GM21576 (cell line): ENCODE results near the gene ARID5A.
"Not testable (repeated sequence)": the region's sequence is repeated elsewhere in the genome, so short reads cannot be mapped to it uniquely, and the experiment has no call there.

Experiments
- ATAC-seq: cut with Tn5 transposase; IDR thresholded peaks from one replicate; pipeline ENCODE4 v1.9.1; 2021; ENCODE audit warnings: mild to moderate bottlenecking, moderate library complexity; ENCODE audit not compliant: unreplicated experiment

ARID5A gene

DNA sequence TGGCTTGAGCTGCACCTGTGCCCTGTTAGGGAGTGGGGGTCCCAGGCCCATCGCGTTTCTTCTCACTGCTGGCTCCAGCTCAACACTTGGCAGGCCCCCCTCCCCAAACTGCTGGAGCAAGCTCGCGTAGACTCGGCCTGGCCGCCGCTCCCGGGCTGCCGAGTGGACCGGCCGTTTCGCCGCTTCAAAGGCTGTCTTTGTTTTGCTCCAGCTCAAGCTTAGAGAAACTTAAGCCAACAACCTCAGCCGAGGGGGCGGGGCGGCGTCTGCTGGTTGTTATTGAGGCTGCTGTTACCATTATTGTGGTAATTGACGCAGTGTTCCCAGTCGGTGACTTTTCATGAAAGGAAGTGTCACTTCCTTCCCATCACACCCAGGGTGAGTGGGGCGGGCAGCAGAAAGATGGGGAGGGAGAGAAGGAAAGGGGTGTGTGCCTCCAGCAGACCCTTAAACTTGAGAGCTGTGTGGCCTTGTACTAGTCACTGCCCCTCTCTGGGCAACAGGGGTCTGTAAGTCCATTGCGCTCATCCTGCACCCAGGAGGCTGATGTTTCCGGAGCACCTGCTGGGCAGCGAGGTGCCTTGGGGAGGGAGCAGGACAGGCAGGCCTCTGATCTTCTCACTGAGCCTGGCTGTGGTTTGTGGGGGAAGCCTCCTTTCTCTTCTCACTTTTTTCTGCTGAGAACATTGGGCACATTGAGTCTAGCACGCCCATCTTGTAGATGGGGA lies 2.1 kb downstream of the ARID5A start:
- no peak for ATAC-seq

DNA sequence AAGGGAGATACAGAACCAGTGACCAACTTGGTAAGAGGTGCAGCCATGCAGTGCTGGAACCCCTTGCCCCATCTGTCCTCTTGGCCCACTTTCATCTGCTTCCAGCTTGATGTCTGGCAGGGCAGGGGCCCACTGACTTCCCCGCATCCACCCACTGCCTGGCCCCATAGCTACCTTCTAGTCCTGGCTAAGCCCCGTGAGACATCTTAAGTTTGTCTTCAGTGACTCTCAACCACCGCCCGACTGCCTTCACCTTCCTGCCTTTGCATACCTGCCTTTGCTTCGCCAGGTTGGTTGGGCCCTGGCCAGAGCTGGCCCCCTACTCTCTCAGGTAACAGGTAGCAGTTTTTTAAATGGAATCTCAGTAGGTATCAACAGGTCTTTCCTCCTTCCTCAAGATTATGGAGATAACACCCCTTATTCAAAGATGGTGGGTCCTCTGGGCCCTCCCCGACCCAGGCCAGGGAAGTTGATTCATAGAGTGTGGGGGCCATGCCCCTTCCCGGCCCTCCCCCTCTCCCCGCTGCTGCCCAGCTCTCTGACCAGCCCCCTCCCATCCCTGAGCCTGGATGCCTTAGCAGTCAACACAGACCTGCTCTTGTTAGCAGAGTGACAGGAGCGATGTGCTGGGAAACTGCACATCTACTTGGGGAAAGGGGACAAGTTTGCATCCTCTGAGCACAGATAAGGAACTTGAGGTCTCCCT lies 2.8 kb downstream of the ARID5A start:
- ATAC-seq, result no peak

DNA sequence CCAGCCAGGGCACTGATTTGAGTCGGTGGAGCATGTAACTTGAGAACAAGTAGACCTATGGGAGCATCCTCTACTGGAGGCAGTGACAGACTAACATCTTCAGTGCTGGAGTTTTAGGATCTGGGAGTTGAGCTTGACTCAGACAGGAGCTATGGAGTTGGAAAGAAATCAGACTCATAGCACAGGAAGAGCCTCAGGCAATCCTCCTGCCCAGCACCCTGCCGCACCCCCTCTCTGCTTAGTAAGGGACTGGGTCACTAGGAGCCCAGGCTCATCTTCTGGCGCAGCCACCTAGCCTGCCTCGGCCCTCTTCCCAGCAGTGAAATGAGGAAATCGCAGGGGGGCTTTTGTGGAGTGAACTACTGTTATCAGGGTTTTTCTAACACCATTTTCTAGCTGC lies 3.6 kb downstream of the ARID5A start:
- ATAC-seq, result no peak

DNA sequence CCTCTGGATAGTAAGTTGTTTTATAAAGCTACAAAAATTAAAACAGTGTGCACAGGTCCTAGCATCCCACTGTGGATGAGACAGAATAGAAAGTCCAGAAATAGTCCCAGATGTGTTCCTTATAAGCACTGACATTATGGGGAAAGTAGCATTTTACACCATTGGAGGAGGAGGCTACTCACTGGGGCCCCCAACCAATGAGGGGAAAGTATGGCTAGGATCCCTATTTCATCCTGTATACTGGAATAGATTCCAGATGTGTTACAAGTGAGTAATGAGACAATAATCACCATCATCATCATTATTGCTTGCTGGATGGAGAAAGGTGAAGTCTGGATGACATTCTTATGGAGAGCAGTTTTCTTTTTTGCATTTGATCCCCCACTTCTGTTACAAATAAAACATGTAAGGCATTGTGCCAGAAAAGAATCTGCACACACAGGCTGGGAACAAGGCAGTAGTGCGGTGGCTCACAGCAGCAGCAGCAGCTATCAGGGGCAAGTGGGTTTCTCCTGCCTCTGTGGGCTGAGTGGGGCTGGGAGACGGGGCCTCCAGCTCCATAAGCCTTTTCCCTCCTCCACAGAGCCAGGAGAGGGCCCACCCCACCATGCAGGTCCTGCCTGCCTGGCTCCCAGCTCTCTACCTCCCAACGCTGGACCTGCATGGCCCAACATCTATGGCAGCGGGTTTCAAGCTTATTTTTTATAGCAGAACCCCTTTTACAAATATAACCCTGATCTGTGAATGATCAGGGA lies 5.0 kb downstream of the ARID5A start:
- ATAC-seq, result no peak

DNA sequence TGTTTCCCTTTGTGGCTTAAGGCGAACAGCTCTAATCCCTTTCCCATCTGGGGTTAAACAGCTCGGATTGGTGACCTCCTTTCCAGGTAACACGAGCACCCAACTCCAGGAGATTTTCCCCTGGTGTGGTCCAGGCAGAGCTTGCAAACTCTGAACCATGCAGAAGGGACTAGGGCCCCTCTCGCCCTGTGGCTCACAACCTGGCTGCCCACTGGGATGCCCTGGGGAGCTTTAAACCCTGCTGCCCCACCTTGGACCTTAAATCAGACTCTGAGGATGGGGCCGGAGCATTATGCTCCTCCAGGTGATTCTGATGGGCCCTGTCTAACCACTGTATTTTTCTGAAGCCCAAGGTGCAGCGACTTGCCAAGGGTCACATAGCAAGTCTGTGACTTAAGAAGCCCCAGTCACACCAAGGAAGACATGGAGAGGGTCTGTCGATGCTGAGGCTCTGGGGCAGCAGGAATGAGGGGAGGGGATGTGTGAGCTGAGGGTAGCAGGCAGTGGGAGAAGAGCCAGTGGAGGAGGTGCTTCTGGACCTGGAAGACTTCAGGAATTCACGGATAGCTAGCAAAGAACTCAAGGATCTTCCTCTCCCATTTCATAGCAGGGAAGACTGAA lies 5.9 kb downstream of the ARID5A start:
- ATAC-seq, result no peak

DNA sequence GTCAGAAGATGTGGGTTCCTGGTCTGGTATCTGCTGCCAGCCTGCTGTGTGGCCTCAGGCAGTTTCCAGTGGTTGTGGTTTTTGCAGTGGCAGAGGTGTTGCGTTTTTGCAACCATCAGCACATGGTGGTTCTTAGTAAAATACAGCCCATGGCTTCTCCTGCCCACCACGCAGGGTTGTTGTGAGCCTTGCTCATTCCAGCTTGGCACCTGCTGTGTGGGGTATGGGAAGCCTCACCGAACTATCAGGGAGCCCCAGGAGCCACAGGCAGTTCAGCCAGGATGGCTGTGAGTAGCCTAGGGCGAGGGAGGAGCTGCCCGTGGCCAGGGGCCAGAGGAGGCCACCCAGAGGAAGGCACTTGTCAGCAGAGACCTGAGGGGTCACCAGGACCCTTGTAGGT lies 9.8 kb downstream of the ARID5A start:
- no peak for ATAC-seq

DNA sequence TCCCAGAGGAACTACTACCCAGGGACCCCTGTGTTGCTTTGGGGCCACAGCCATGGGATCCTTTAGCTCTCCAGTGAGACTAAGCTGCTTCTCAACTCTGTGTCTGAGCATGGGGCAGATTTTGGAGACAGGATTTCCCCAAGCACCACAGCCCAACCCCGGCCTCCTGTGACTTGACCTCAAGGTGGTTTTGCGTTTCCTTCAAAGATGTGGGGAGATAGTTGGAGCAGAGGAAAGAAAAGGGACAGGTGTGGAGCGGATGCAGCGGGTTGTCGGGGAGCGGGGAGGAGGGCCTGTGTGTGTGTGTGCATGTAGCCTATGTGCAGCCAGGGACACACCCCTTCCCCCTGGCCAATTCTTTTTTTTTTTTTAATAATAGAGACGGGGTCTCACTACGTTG lies 10.2 kb downstream of the ARID5A start:
- ATAC-seq, result no peak

DNA sequence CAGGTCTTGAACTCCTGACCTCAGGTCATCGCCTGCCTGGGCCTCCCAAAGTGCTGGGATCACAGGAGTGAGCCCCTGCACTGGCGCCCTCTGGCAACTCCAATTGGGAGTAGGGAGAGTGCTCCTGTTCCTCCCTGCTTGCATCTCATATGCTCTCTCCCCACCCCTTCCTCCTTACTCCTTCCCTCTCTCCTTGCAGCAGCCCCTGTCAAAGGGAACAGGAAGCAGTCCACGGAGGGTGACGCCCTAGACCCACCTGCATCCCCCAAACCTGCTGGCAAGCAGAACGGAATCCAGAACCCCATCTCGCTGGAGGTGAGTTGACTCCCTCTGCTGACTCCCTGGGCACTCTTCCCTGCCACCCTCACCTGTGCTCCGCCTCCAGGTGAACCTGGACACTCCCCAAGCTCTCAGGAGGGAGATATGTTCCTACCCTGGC lies 10.7 kb downstream of the ARID5A start:
- no peak for ATAC-seq

DNA sequence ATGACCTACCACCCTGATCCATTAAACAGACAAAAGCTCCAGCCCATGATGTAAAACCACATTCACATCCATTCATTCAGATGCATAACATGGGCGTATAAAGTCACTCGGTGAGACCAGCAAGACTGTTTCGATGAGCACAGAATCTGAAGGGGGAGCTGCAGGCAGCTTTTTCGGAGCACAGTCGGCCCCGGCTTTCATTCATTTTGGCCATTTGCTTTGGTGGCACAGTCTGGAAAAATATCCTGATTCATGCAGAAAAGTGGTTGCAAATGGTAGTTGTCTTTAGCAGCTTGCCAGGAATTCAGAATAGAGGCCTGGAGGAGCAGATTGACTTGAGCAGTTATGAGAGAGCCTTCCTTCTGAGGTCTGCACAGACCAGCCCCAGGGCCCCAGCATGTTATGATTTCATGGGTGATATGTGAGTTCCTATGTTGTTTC lies 11.2 kb downstream of the ARID5A start:
- no peak for ATAC-seq

DNA sequence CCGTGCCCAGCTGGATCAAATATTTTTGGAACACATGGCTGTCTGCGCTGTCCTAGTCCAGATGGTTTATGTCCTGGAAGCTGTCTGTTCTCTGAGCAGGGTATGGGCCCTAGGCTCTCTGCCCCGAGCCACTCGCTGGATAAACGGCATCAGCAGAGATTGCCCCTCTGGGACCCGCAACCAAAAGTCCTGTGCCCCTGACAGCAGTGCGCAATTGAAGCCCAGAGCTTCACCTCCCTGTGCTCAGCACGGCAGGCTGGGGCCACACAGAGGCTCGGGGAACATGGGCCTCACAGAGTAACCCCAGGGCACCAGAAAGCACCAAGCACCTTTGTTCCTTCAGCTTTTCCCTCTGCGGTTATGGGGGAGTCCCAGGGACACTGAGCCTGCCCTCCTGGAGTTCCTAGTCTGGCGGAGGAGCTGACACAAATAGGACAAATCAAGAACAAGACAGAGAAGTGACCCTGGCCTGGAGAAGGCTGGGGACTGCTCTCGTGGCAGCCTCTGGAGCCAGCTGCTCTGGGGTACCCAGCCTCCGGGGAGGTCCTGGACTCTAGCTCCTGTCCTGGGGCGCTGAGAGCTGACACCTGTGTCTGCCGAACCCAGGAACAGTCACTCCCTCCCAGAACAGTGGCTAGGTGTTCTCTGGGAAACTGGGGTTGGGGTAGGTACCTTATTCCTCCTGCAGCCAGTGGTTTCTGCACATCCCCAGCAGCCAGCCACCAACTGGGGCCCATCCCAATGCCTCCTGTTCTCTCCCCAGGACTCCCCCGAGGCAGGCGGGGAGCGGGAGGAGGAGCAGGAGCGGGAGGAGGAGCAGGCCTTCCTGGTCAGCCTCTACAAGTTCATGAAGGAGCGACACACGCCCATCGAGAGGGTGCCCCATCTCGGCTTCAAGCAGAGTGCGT lies 12.3 kb downstream of the ARID5A start:
- no peak for ATAC-seq

DNA sequence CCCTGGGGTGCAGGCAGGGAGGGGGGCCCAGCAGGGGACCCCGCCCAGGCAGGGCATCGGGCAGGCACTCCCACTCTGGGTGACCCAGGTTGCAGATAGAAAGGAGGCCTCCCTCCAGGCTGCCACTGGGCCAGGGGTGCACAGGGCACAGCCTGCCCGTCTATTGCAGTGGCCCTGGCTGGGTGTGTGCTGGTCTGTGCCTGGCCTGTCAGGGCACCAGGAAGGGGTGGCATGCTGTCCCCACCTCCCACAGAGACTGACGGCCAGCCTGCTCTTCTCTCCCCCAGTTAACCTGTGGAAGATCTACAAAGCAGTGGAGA lies 12.9 kb downstream of the ARID5A start:
- ATAC-seq, result no peak

DNA sequence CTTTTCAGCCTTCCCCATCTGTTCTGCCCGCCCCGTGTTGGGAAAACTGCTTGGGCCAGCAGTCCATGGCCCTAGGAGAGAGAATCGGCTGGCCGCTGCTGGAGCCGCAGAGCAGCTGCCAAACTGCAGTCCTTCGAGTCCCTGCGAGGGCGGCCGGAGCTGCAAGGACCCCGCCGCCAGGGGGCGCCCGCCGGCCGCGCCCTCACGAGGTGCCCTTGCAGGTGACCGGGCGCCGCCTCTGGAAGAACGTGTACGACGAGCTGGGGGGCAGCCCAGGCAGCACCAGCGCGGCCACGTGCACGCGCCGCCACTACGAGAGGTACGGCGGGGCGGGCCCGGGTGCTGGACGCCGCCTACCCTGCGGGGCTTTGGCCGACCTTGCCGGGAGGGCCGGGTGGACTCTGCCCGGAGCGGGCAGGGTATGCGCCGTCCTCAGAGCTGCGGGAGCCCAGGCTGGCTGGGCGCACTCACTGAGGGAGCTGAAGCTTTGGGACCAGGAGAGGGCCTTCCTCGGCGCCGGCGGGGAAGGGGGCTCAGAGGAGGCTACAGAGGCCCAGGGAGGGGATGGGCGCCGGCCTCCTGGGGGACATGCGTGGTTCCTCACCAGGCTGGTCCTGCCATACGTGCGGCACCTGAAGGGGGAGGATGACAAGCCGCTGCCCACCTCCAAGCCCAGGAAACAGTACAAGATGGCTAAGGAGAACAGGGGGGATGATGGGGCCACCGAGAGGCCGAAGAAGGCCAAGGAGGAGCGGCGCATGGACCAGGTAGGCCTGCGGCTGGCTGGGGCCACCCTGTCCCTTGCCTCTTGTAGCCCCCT lies 13.6 kb downstream of the ARID5A start:
- ATAC-seq, result no peak

DNA sequence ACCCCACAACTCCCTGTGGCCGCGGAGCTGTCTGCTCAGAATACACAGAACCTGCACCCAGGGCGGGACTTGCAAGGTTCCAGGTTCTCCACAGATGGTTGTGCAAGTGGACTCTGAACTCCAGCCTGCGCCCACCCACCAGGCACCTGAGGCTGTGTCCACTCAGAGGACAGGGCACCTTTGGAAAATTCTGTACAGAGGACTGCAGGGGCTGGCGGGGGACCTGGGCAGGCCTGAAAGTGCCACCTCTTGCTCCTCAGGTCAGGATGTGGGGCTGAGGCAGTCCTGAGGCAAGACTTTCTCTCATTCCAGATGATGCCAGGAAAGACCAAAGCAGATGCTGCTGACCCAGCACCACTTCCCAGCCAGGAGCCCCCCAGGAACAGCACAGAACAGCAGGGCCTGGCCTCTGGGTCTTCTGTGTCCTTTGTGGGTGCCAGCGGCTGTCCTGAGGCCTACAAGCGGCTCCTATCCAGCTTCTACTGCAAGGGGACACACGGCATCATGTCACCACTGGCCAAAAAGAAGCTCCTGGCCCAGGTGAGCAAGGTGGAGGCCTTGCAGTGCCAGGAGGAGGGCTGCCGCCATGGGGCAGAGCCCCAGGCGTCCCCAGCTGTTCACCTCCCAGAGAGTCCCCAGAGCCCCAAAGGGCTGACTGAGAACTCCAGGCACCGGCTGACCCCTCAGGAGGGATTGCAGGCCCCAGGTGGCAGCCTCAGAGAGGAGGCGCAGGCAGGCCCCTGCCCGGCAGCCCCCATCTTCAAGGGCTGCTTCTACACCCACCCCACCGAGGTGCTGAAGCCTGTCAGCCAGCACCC lies 14.4 kb downstream of the ARID5A start:
- no peak for ATAC-seq

DNA sequence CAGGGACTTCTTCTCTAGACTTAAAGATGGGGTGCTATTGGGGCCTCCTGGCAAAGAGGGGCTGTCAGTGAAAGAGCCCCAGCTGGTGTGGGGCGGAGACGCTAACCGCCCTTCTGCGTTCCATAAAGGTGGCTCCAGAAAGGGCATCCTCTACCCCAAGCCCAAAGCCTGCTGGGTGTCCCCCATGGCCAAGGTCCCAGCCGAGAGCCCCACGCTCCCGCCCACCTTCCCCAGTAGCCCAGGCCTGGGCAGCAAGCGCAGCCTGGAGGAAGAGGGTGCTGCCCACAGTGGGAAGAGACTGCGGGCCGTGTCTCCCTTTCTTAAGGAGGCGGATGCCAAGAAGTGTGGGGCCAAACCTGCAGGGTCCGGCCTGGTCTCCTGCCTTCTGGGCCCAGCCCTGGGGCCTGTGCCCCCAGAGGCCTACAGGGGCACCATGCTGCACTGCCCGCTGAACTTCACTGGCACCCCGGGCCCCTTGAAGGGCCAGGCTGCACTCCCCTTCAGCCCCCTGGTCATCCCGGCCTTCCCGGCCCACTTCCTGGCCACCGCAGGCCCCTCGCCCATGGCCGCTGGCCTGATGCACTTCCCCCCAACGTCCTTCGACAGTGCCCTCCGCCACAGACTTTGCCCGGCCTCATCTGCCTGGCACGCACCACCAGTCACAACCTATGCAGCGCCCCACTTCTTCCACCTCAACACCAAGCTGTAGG lies 15.2 kb downstream of the ARID5A start:
- no peak for ATAC-seq

DNA sequence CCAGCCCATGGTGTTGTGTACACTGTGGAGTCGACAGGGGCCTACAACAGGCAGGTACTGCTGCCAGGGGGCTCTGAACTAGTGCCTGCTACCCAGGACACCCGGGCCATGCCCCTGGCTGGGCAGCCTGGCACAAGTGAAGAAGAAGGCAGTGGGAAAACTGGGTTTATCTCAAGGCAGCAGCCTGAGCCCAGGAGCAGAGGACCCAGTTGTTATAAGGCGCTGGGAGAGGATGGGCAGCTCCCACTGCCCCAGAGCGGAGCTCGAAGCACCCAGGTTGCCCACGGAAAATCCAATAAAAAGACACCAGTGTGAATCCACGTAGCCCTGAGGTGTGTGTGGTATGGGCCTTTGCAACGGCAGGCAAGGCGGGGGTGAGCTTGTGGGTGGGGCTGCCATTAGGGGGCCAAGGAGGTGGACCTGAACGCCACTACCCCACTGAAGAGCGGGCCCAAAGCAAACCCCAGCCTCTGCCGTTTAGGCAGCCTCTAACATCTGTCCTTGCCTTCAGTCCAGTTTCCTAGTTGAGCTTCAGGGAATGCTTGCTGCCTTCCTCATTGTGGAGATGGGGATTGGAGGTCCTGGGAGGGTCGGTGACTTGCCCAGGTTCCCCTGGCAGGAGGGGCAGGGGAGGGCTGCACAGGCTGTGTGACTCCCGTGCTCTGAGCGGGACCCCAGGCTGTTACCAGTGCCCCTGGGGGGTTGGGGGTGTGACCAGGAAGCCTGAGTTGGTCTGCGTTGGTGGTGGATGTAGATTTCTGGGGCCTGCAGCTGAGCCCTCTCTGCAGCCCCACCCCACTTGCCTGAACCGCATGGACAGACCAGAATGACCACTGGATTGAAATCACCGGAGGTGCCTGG lies 16.0 kb downstream of the ARID5A start:
- ATAC-seq, result no peak

DNA sequence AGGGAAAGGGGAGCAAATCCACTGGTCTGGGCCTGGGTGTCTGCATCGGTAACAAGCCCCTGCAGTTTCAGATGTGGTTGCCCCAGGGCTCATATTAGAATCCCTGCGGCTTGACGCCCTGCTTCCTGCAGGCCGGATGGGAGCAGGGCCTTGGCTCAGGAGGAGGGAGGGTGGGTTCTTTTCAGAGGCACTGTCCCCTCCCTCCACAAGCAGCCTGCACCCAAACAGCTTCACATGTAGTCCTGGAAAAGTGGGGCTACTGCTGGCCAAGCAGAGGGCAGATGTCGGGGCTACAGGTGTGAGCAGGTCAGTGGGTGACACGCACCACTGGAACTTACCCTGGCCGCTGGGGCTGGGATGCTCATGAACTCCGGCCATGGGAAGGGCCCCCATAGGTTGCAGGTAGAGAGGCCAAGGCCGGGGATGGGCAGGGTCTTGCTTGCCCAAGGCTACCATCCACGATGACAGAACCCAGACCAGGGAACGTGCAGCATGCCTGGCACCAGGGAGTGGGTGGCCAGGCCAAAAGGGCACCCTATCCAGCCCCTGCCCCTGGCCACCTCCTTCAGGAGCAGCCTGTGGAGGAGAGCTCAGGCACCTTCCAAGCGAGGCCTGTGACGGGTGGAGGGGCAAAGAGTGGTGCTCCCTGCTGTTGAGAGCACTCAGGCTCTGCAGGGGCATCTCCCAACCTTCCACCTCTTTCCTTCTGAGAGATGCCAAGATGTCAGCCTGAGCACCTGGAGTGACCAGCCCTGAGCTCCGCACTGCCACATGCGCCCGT lies 16.8 kb downstream of the ARID5A start:
- no peak for ATAC-seq

DNA sequence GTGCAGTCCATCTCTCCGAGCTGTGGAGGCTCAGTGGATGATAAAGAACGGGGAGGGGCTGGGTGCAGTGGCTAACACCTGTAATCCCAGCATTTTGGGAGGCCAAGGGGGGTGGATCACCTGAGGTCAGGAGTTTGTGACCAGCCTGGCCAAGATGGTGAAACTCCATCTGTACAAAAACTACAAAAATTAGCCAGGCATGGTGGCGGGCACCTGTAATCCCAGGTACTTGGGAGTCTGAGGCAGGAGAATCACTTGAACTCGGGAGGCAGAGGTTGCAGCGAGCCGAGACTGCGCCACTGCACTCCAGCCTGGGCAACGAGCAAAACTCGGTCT lies 17.4 kb downstream of the ARID5A start:
- ATAC-seq, result not testable (repeated sequence)
